ENCODE data around the gene C1QTNF3. TPM values are rescaled to one million over a fixed set of nuclear protein-coding genes. Genes with fewer than 3 reads are reported as not detected.

C1QTNF3 gene
- total RNA-seq, 1 experiment from 2014 or later: 1.6 TPM

DNA sequence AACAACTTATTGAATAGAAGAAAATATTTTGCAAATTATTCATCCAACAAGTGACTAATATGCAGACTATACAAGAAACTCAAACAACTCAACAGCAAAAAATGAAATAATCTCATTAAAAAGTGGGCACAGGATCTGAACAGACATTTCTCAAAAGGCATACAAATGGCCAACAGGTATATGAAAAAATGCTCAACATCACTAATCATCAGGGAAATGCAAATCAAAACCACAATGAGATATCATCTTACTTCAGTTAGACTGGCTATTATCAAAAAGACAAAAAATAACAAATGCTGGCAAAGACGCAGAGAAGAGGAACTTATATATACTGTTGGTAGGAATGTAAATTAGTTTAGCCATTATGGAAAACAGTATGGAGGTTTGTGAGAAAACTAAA lies 33.4 kb downstream of the C1QTNF3 start:
- intact Hi-C loops (cut with micrococcal nuclease; ENCODE audit: unreplicated experiment): no loop called here
- H3K27ac ChIP-seq (ENCODE audit: low read depth, low read length, poor library complexity, severe bottlenecking): no peak overlapping the region
- CTCF ChIA-PET: no interaction called here
- H3K4me3 ChIP-seq (ENCODE audit: low read depth, low read length, poor library complexity, severe bottlenecking): no peak overlapping the region
- BruUV-seq (replicated peaks): no TSS peak
- peaks cover 13% of the 10 kb centered on the region for H3K4me1 ChIP-seq (ENCODE audit: insufficient read depth, low read length, poor library complexity, severe bottlenecking)
- H3K9me3 ChIP-seq (ENCODE audit: low read depth, low read length, poor library complexity, severe bottlenecking): no peaks in the 10 kb centered on the region
- TF ChIP-seq EZH2 (IDR thresholded peaks at IDR 0.05; ENCODE audit: borderline replicate concordance, low read depth, low read length, poor library complexity, severe bottlenecking) (no peak), CTCF (conservative IDR thresholded peaks at IDR 0.05; ENCODE audit: low read depth, low read length) (no peak)
- H3K27me3 ChIP-seq (replicated peaks; ENCODE audit: insufficient read depth, low read depth, low read length, poor library complexity): no peaks in the 10 kb centered on the region
- H3K36me3 ChIP-seq (ENCODE audit: insufficient read depth, low read length, poor library complexity, severe bottlenecking): no peaks in the 10 kb centered on the region
- POLR2A ChIA-PET (ENCODE audit: low non-redundant PET): no interaction called here
- DNase-seq (ENCODE audit: low spot score): no peak

- no peak for DNase-seq (ENCODE audit: low spot score)
- no peaks in the 10 kb centered on the region for H3K9me3 ChIP-seq (ENCODE audit: low read depth, low read length, poor library complexity, severe bottlenecking)
- ChIA-PET POLR2A (ENCODE audit: low non-redundant PET) (no interaction called here), CTCF (no interaction called here)
- H3K36me3 ChIP-seq (ENCODE audit: insufficient read depth, low read length, poor library complexity, severe bottlenecking): no peaks in the 10 kb centered on the region
- no TSS peak for BruUV-seq (replicated peaks)
- TF ChIP-seq CTCF (conservative IDR thresholded peaks at IDR 0.05; ENCODE audit: low read depth, low read length) (no peak), EZH2 (IDR thresholded peaks at IDR 0.05; ENCODE audit: borderline replicate concordance, low read depth, low read length, poor library complexity, severe bottlenecking) (no peak)
- intact Hi-C loops (cut with micrococcal nuclease; ENCODE audit: unreplicated experiment): no loop called here
- H3K27ac ChIP-seq (ENCODE audit: low read depth, low read length, poor library complexity, severe bottlenecking): peak overlapping the region; percentile 82
- H3K27me3 ChIP-seq (replicated peaks; ENCODE audit: insufficient read depth, low read depth, low read length, poor library complexity): no peaks in the 10 kb centered on the region
- H3K4me1 ChIP-seq (ENCODE audit: insufficient read depth, low read length, poor library complexity, severe bottlenecking): peaks cover 13% of the 10 kb centered on the region
- peak overlapping the region; percentile 77 for H3K4me3 ChIP-seq (ENCODE audit: low read depth, low read length, poor library complexity, severe bottlenecking)
Observed at GRCh38 chr5:34008802-34009201, 34.2 kb downstream of the C1QTNF3 start.

DNA sequence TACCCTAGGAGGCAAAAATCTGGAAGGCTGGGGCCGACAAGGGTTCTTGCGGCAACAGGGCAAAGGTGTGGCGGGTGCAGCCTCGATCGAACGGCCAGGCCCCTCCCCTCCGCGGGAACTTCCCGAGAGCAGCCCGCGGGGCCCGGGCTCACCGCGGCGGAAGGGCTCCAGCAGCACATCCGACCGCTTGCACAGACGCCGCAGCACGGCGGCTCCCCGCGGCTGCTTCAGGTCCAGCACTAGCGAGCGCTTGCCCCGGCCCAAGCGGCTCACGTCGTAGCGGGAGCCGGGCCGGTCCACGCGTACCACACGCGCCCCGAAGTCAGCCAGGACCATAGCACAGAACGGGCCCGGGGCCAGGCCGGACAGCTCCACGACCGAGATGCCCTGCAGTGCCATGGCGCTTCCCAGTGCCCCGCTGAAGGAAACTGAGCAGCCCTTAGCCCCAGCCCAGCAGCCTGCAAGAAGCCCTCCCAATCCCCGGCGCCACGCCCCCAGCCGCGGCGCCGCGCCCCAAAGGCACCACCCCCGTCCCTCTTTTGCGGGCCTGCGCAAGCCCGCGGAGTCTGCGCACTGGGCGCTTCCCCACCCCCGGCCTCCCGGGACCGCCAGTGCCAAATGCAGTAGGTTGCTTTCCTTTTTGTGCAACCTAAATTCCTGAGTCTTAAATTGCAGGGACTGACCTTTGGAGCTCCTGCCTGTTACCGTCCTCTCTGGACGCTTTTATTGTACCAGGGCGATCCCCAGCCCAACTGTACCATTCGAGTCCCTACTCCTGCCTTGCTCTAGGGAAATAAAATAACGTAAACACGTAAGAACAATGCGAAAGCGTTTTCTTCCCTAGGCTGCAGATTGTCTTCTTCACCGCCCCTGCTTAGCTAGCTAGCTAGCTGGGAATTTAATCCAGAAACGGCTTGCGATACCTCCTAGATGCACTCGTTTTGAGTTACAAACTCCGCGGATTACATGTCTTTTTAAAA lies 35.1 kb downstream of the C1QTNF3 start, which contains the start of gene AMACR:
Gene AMACR (minus strand): TSS at position 430 of the 980 bp plus-strand sequence. CDS start 31 bp downstream, at position 399.
- H3K9me3 ChIP-seq (ENCODE audit: low read depth, low read length, poor library complexity, severe bottlenecking): no peaks in the 10 kb centered on the region
- peaks cover 13% of the 10 kb centered on the region for H3K4me1 ChIP-seq (ENCODE audit: insufficient read depth, low read length, poor library complexity, severe bottlenecking)
- no peaks in the 10 kb centered on the region for H3K27me3 ChIP-seq (replicated peaks; ENCODE audit: insufficient read depth, low read depth, low read length, poor library complexity)
- no peaks in the 10 kb centered on the region for H3K36me3 ChIP-seq (ENCODE audit: insufficient read depth, low read length, poor library complexity, severe bottlenecking)
- BruUV-seq (replicated peaks): no TSS peak
- ChIA-PET POLR2A (ENCODE audit: low non-redundant PET) (interaction anchor here (0.7 kb wide), 2 partner anchors 12 to 921 kb away, joined by 3 to 4 read pairs; no protein-coding TSS in a partner anchor), CTCF (no interaction called here)
- H3K27ac ChIP-seq (ENCODE audit: low read depth, low read length, poor library complexity, severe bottlenecking): peak within 1 kb of the TSS; percentile 82
- DNase-seq (ENCODE audit: low spot score): peak; percentile 96
- intact Hi-C loops (cut with micrococcal nuclease; ENCODE audit: unreplicated experiment): no loop called here
- H3K4me3 ChIP-seq (ENCODE audit: low read depth, low read length, poor library complexity, severe bottlenecking): peak within 1 kb of the TSS; percentile 77
- TF ChIP-seq EZH2 (IDR thresholded peaks at IDR 0.05; ENCODE audit: borderline replicate concordance, low read depth, low read length, poor library complexity, severe bottlenecking): no peak
- TF ChIP-seq CTCF (conservative IDR thresholded peaks at IDR 0.05; ENCODE audit: low read depth, low read length): no peak

All from A673 (cell line).